C4-2B (cell line): ENCODE measurements around the gene PSMB5.

Source experiments
- CTCF ChIP-seq: fragments of 450-650 bp; conservative IDR thresholded peaks from 2 replicates; pipeline ENCODE4 v1.5.1; 2017; ENCODE audit warnings: mild to moderate bottlenecking
- ZFX ChIP-seq: fragments of 450-650 bp; IDR thresholded peaks from 2 replicates; pipeline ENCODE4 v1.6.1; 2017

- TF ChIP-seq CTCF: no peak
- TF ChIP-seq ZFX: no peak
Measured at GRCh38 chr14:22993517-22993916, 41.2 kb downstream of the PSMB5 start.
